VCaP (cell line): ENCODE data around the gene MKRN2.

ENCODE experiments used
- H3K27ac ChIP-seq: fragments of 450-650 bp; 2 replicates; pipeline ENCODE4 v1.5.1; 2017
- TF ChIP-seq, protein P1 (sequence below): fragments of 450-650 bp; conservative IDR thresholded peaks from 2 replicates; pipeline ENCODE4 v1.5.1; 2017; ENCODE audit warnings: mild to moderate bottlenecking, moderate library complexity

The MKRN2 gene

DNA sequence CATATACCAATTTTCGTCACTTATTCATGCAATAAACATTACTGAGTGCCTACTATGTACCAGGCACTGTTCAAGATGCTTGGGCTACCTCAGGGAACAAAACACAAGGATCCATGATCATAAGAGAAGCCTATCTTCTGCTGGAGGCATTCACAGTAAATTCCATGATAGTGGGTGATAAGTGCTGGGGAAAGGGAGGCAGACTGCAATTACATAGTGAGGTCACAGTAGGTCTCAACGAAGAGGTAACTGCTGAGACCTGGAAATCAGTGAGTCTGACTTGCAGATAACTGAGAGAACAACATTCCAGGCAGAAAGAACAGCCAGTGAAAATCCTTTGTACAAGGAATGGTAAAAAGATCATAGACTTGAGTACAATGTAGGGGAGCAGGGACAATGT, 73.4 kb downstream of the MKRN2 start:
- TF ChIP-seq, protein P1, sequence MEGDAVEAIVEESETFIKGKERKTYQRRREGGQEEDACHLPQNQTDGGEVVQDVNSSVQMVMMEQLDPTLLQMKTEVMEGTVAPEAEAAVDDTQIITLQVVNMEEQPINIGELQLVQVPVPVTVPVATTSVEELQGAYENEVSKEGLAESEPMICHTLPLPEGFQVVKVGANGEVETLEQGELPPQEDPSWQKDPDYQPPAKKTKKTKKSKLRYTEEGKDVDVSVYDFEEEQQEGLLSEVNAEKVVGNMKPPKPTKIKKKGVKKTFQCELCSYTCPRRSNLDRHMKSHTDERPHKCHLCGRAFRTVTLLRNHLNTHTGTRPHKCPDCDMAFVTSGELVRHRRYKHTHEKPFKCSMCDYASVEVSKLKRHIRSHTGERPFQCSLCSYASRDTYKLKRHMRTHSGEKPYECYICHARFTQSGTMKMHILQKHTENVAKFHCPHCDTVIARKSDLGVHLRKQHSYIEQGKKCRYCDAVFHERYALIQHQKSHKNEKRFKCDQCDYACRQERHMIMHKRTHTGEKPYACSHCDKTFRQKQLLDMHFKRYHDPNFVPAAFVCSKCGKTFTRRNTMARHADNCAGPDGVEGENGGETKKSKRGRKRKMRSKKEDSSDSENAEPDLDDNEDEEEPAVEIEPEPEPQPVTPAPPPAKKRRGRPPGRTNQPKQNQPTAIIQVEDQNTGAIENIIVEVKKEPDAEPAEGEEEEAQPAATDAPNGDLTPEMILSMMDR, result no peak
- H3K27ac ChIP-seq, result peak overlapping the region; percentile 67

DNA sequence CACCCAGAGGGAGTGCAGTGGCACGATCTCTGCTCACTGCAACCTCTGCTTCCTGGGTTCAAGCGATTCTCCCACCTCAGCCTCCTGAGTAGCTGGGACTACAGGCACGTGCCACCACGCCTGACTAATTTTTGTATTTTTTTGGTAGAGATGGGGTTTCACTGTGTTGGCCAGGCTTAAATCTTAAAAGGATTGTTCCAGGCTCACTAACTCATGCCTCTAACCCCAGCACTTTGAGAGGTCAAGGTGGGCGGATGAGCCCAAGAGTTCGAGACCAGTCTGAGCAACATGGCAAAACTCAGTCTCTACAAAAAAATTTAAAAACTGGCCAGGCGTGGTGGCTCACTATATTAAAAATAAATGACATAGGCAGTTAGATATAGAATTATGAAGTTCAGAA, 74.0 kb downstream of the MKRN2 start:
- H3K27ac ChIP-seq, result peak overlapping the region; percentile 67

DNA sequence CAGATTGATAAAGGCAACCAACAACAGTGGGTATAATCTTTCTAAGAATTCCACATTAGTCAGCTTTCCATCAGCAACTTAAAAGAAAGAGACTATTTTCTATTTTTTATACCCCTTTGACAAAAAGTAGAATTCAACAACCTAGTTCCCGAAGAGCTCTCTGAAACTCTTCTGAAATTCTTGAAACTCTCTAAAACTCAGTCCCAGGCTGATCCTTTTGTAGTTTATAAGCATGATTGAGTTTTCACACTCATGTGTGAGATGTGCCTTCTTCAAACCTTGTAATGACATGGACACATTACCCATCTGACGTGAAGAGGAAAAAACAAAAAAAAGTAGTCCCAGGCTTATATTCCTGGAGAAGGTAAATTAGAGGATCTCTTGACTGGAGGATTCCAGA, 75.6 kb downstream of the MKRN2 start:
- H3K27ac ChIP-seq, result no peak overlapping the region
- TF ChIP-seq, protein P1, result no peak

DNA sequence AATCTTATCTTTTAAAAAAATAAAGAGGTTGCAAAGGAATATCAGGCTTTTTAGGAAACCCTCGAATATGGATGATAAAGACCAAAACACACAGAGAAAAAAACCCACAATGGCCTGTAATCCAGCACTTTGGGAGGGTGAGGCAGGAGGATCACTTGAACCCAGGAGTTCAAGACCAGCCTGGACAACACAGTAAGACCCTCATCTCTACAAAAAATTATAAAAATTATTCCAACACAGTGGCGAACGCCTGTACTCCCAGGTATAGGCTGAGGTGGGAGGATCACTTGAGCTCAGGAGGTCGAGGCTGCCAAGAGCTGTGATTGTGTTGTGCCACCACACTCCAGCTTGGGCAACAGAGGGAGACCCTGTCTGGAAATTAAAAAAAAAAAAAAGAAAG, 76.2 kb downstream of the MKRN2 start:
- no peak overlapping the region for H3K27ac ChIP-seq
- TF ChIP-seq, protein P1, result no peak
